T-helper 1 cell (primary cell): Measurements from ENCODE around the gene LEPROT.

Experiments
- DNase-seq, 5 donors: peaks; one replicate each; pipeline ENCODE4 v3.0.0-alpha.2; 2012 to 2020

LEPROT gene

DNA sequence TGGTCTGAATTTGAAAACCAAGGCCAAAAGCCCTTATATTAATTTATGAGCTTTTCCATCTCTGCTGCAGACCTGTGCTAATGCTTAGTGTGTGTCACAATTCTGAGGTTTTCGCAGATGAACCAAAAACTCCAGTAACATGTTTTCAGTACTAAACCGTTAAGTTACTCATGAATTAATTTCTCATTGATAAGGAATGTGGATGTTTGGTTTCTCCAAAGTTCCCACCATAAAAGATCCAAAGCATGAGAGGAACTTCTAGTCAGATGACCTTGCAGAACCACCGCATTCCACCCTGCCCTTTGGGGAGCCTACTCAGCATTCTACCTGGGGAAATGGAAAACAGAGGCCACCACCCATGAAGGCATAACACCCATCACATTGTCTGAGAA is 7.5 kb upstream of the LEPROT start:
- no peak for DNase-seq

- DNase-seq, result no peak
Measured at GRCh38 chr1:65414538-65414937, 5.9 kb upstream of the LEPROT start.

DNA sequence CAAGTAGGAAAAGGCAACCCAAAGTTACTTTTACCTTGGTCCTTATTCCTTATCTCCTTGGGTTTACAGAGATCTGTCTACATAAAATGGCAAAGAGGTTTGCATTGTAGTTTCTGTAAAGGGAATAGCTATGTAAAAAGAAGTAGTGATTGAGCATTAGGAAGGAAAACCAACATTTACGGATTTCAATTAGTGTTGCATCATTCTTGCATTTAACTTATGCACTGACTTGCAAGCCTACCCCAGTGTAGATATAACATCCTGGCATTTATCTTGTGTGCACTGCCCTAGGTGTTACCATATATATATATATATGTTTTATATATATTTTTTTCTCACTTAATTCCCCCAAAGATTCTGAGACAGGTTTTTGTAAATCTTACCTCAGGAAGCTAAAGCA is 3.7 kb upstream of the LEPROT start:
- no peak for DNase-seq

- DNase-seq, result no peak
Measured at GRCh38 chr1:65417729-65418128, 2.7 kb upstream of the LEPROT start.

DNA sequence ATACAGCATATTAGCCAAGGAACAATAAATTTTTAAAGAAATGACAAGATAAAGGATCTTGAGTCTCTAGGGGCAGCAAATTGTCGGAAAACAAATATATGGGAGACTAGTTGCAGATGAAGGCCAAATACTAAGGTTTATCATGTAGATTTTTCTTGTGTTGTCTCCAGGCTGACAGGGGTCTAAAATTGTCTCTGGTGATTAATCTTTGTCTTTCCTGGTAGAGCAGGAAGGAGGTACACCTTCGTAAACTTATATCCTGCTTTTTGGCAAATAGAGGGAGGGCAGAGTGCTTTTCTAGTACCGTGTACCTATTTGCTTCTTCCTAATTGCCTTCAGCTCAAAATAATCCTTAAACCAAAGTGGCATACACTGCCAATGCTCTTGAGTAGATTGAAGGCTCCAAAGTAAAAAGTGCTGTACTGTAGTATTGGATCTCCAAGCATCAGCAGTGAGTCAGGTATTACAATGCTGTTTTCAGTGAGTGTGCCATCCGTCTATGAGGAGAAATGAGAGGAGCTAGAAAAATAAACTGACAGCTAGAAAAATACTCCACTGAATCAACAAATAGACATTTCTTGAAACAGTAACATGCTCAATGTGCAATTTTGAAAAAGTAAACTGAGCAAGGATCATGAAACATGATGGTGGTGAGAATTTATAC is 1.8 kb upstream of the LEPROT start:
- no peak for DNase-seq

DNA sequence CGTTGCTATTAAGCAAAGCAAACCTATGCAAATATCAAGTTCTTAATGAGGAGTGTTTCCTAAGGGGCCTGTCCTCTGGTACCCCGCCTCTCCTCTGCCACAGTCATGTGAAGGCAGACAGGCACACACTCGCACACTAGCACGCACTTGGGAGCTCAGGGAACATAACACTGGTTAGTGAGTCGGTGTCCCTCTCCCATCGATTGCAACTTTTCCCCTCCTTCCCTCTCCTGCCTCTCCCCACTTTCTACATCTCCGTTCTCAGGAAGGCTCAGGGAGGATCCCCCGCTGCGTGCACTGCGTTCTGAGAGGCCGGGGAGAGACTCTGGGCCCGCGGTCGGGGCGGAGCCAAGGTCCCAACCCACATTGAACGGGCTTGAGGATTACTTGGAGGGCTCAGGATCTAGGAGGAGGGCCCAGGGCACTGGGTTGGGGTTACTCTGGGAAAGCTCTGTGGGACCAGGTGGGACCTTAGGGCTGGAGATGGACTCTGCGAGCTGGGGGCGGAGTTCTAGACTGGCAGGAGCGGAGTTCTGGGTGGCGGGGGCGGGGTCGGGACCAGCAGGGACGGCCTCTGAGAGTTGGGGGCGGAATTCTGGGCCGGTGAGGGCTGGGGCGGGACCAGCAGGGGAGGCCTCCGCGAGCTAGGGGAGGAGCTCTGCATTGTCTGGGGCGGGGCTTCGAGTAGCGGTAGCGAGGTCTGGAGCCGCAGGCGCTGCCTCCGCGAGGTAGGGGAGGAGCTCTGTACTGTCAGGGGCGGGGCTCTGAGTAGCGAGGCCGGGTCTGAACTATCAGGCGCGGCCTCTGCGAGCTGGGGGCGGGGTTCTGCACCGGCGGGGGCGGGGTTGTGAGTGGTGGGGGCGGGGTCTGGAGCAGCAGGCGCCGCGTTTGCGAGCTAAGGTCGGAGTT is 533 bp upstream of the LEPROT start:
- DNase-seq, result peak; percentile 96 to 98 (median 98)

DNA sequence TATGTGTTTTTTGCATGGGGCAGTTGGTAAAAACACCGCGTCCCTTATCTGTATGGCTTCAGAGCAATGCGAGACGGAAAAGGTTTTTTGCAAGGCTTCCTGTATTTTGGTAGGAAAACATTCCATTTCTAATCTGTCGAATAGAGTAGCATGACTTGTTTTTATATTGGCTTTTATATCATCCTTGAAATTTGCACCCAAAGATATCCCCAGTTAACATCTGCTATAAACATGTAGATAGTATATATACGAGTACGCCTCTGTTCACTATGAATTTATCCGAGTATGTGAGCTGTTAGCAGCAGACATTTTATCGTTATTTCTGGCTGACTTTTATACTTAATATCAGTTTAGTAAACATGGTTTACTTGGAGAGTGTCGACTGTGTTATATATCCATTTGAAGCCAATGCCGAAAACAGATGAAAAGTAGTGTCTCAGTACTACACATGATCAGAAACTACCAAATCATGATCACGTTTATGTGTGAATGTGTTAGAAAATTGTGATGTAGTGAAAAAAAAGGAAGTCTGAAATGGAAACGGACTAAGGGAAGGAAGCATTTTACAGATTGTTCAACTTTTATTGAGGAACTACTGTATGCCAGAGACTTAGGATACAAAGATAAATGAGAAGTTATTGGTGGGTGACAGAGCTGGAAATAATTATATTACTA is 1.0 kb downstream of the LEPROT start:
- no peak for DNase-seq

DNA sequence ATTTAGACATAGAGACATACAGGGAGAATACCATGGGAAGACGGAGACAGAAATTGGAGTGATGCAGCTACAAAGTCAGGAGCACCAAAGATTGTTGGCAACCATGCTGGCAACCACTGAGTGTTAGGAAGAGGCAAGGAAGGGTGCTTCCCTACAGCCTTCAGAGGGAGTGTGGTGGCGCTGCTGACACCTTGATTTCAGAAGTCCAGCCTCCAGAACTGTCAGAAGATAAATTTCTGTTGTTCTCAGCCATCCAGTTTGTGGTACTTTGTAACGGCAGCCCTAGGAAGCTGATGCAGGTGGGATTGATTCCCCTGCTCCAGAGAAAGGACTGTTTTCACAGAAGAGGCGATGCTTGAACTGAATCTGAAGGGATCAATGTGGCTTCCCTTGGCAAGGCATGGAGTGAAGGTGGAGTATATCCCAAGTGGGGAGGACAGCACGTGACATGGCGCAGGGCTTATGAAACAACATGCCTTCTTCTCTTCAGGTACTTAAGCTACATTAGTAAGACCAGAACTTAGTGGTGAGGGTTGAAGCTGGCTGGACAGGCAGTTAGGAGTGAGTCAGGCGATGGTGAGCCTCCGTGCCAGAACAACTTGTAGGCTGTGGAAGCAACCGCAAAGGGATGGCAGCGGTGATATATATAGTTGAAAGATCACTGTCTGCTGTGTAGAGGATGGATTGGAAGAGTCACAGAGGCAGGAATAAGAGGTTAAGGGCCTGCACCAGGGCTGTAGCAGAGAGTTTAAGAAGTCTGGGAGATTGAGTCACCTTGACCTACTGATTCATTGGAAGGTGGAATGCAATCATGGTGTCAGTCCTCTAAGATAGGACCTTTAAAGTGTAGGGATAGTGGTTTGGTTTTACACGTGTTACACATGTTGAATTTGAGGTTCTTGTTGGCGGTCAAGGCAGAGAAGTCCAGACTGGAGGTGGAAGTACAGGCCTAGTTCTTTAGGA is 2.1 kb downstream of the LEPROT start:
- DNase-seq, result peak in 1 of 5 donors; percentile 15

DNA sequence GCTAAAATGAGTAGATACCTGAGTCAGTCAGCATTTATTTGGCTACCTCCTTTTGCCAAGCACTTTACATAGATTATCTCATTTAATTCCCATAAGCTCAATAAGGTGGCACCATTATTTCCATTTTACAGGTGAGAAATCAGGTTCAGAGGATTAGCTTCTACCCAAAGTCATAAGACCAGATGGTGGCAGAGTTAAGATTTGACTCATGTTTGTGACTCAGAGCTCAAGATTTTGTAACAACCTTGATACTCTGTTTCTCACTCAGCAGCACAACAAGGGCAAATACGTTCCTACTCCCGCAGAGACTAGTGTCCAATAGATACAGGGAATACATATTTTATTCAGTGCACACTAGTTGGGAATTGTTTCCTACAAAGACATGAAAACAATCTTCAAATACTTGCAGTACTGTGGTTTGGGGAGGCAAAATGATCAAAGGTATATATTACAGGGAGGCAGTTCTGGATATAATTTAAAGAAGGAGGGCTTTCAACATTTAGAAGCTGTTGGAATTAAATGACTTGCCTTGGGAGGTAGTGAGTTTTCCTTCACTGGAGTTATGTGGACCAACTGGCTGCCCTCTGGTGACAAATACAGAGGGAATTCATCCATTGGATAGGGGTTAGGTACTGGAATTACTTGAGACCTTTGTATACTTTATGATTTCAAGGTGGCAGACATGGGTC is 3.6 kb downstream of the LEPROT start:
- peak in 1 of 5 donors; percentile 83 for DNase-seq

DNA sequence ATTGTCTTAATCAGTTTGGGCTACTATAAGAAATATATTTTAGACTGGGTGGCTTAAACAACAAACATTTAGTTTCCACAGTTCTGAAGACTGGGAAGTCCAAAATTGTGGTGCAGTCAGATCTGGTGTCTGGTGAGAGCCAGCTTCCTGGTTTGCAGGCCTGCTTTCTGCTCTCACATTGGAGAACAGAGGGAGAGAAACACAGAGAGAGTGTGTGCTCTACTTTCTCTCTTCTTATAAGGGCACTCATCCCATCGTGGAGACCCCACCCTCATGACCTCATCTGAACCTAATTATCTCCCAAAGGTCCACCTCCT is 4.1 kb downstream of the LEPROT start:
- peak in 1 of 5 donors; percentile 3 for DNase-seq

DNA sequence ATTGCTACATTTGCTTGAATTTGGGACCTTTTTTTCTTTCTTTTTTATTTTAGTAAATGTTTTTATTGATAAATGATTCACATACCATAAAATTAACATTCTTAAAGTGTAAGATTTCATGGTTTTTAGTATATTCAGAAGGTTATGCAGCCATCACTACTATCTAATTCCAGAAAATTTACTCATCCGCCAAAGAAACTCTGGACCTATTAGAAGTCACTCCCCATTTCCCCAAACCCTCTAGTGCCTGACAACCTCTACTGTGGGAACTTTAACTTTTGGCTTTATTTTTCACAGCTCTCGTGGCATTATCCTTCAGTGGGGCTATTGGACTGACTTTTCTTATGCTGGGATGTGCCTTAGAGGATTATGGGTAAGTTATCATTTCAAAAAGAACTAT is 4.5 kb downstream of the LEPROT start:
- DNase-seq, result no peak

DNA sequence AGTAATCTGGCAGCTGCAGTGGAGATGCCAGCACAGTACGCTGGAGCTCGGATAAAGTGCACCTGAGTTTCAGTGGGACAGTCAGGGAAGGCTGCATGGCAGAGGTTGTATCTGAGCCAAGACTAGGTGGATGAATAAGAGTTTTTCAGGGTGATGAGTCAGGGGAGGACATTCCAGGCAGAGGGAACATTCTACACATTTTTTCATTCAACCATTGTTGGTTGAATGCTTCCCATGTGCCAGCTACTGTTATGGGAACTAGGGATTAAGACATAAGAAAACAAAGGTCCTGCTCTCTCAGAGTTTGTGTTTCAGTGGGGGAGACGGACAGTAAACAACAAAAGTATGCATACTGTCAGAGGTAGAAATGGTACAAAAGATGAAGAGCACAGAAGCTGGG is 5.2 kb downstream of the LEPROT start:
- no peak for DNase-seq

DNA sequence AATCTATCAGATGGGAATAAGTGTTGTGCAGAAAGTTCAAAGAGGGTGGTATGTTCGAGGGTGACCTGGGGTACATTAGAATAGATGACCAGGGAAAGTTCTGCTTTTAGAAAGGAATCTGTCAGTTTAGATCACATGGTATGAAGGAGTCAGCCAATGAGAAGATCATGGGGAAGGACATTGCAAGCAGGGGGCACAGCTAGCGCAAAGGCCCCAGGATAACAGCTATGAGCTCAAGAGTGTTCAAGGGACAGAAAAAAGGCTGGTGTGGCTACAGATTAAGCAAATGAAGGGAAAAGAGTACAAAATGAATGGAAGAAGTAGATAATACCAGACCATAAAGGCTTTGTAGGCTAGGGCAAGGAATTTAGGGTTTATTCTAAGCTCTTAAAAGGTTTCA is 8.6 kb downstream of the LEPROT start:
- no peak for DNase-seq

DNA sequence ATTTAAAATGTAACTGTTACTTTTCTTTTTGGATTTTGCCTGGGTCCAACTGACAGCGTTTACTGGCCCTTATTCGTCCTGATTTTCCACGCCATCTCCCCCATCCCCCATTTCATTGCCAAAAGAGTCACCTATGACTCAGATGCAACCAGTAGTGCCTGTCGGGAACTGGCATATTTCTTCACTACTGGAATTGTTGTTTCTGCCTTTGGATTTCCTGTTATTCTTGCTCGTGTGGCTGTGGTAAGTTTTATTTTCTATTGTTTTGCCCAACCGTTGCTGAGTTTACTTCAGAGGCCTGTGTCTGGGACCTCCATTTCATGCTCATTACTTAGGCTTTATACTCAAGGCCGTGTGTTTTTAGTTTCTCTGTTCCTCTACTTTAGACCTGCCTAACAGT is 9.3 kb downstream of the LEPROT start:
- DNase-seq, result no peak

DNA sequence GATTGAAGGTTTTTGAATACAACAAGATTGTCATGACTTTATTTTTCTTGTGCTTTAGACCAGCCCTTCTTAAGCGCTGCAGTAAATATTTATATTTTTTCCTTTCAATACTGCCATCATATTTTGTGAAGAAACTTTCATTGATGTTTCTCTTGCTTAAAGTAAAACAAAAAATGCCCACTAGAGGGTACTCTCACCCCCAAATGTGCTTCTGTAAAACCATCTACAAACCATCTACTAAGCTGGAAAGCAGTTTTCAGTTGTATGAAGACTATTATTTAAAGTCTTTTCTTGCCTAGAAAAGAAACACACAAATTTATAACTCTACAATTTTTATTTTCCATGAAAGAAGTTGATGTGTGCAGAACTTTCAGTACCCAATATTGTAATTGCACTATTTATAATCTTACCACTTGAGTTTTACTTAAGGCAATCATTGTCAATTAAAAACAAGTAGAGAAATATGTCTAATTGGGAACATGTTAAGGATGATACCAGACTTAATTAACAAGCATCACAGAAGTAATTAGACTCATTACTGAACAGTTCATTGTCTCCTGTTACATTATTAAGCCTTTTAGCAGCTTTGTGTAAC is 10.7 kb downstream of the LEPROT start:
- DNase-seq, result peak in 1 of 5 donors; percentile 38

DNA sequence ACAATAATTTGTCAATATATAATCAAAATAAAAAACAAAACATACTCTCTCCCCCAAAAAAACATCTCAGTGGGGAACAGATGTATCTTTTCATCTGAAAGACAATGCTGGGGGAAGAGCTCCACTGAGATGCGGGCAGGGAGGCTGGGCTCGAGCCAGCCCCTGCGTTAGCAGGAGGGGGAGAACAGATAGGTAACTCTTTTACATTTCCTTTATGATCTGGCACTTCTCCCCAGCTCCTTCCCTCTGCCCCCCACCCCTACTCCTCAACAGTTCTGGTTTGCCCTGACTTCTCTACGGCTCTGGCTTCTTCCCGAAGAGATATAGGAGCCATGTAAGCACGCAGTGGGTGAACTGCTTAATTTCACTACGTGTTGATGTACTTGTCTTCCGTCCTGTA is 12.4 kb downstream of the LEPROT start:
- no peak for DNase-seq

DNA sequence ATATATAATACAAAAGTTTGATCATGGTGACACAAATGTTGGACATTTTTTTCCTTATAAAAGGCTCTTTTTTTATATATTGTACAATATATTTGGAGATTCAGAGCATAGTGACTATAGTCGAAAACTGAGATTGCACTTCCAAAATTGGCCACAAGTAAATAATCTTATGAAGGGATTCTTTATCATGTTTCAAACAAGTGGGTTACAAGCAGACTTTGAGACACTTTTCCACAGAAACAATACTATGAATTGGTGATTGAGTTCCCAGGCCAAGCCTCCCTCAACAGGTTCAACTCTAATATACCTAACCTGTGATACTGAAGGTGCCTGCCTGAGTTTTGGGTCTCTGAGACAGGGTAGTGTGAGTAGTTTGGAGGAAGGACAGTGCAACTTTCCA is 13.8 kb downstream of the LEPROT start:
- DNase-seq, result no peak

DNA sequence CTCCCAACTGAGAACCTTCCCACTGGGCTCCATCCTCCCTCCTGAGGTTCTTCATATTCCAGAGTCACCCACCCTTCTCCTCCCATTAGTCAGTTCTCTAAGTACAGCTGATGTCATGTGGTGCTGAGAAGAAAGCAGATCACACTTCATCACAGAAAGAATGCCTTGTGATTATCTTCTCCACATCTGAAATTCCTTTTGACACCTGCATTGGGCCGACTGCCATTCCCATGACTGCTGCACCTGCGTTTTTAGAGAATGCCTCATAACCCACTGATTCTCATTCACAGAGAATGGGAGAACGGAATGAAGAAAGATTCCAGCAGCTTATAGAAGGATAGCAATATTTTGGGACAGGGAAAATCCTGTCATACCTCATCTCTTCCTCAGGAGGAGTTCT is 14.3 kb downstream of the LEPROT start:
- DNase-seq, result no peak

- no peak for DNase-seq
Measured at GRCh38 chr1:65435987-65436386, 15.5 kb downstream of the LEPROT start.

DNA sequence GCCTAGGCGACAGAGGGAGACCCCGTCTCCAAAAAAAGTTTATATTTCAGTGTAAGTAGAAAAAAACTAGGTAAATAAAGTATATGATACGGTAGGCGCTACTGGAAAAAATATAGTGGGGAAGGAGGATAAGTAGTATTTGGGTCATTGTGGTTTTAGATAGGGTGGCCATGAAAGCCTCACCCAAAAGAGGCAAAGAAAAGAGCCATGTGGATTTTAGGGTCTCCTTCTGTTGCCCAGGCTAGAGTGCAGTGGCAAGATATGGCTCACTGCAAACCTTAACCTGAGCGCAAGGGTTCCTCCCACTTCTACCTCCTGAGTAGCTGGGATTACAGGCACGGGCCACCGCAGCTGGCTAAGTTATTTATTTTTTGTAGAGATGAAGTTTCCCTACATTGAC is 17.1 kb downstream of the LEPROT start:
- no peak for DNase-seq

GRCh38 chr1:65440322-65440900 is 19.9 kb downstream of the LEPROT start:
- DNase-seq, result no peak
